GM12874 (cell line): ENCODE results near the gene DZIP1L.

Experiments
- TF ChIP-seq, protein P1 (sequence below): IDR thresholded peaks from 2 replicates; pipeline ENCODE4 v1.5.1; 2011; ENCODE audit warnings: low read depth, mild to moderate bottlenecking, control low read depth, low read length, moderate library complexity; ENCODE audit not compliant: insufficient read depth

DZIP1L gene

GRCh38 chr3:138114988-138115971 lies at the start of gene DZIP1L:
Gene DZIP1L (minus strand): TSS chr3:138115608. CDS start chr3:138103971, 11,637 bp downstream.
- TF ChIP-seq, protein P1, sequence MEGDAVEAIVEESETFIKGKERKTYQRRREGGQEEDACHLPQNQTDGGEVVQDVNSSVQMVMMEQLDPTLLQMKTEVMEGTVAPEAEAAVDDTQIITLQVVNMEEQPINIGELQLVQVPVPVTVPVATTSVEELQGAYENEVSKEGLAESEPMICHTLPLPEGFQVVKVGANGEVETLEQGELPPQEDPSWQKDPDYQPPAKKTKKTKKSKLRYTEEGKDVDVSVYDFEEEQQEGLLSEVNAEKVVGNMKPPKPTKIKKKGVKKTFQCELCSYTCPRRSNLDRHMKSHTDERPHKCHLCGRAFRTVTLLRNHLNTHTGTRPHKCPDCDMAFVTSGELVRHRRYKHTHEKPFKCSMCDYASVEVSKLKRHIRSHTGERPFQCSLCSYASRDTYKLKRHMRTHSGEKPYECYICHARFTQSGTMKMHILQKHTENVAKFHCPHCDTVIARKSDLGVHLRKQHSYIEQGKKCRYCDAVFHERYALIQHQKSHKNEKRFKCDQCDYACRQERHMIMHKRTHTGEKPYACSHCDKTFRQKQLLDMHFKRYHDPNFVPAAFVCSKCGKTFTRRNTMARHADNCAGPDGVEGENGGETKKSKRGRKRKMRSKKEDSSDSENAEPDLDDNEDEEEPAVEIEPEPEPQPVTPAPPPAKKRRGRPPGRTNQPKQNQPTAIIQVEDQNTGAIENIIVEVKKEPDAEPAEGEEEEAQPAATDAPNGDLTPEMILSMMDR, result peak; percentile 62

GRCh38 chr3:138165061-138165460 lies 49.7 kb upstream of the DZIP1L start:
- TF ChIP-seq, protein P1, result no peak

DNA sequence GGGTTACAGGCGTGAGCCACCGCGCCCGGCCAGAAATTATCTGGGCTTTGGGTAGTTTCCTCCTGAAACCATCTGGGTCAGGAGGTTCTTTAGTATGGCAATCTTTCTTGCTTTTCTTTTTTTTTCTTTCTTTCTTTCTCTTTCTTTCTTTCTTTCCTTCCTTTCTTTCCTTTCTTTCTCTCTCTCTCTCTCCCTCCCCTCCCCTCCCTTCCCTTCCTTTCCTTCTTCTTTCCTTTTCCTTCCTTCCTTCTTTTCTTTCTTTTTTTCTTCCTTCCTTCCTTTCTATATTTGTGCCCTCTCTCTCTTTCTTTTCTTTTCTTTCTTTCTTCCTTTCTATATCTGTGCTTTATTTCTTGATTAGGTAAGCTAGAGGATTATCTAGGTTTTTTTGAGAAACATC lies 42.3 kb upstream of the DZIP1L start:
- TF ChIP-seq, protein P1, result no peak

- TF ChIP-seq, protein P1, result no peak
Measured at GRCh38 chr3:138154534-138154933, 39.1 kb upstream of the DZIP1L start.

DNA sequence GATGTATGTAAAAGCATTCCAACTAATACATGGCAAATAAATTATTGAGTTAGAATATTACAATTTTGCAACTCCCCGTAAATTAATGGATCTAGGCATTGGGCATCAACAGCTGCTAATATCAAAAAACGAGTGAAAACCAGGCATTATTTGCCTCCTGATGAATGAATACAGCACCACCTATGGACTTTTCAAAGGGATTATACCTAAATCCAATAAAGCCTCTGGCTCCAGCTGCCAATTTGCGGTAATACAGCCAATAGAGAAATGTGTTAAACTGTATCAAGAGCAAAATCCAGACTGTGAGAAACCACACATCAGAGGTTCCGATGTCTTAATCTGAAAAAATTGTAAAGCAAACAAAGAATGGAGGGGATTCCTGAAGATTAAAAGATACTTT lies 33.1 kb upstream of the DZIP1L start:
- TF ChIP-seq, protein P1, result no peak

GRCh38 chr3:138140940-138141339 lies 25.5 kb upstream of the DZIP1L start:
- TF ChIP-seq, protein P1, result no peak

GRCh38 chr3:138139691-138140090 lies 24.3 kb upstream of the DZIP1L start:
- TF ChIP-seq, protein P1, result no peak
